ENCODE measurements around the gene CEP78.

The CEP78 gene

GRCh38 chr9:78303377-78304062 is 67.6 kb downstream of the CEP78 start:
- DNase-seq (ENCODE audit: extremely low read depth in 1 of 2, low read depth in 1 of 2), result no peak

GRCh38 chr9:78304357-78304756 is 68.5 kb downstream of the CEP78 start:
- no peak for DNase-seq (ENCODE audit: extremely low read depth in 1 of 2, low read depth in 1 of 2)

GRCh38 chr9:78306222-78307076 is 70.6 kb downstream of the CEP78 start:
- no peak for DNase-seq (ENCODE audit: extremely low read depth in 1 of 2, low read depth in 1 of 2)

GRCh38 chr9:78307360-78307759 is 71.5 kb downstream of the CEP78 start:
- no peak for DNase-seq (ENCODE audit: extremely low read depth in 1 of 2, low read depth in 1 of 2)

- no peak for DNase-seq (ENCODE audit: extremely low read depth in 1 of 2, low read depth in 1 of 2)
Observed at GRCh38 chr9:78309066-78309465, 73.2 kb downstream of the CEP78 start.

- DNase-seq (ENCODE audit: extremely low read depth in 1 of 2, low read depth in 1 of 2), result no peak
Observed at GRCh38 chr9:78311075-78311474, 75.2 kb downstream of the CEP78 start.

GRCh38 chr9:78311886-78312524 is 76.1 kb downstream of the CEP78 start:
- no peak for DNase-seq (ENCODE audit: extremely low read depth in 1 of 2, low read depth in 1 of 2)

GRCh38 chr9:78314550-78314949 is 78.7 kb downstream of the CEP78 start:
- DNase-seq (ENCODE audit: extremely low read depth in 1 of 2, low read depth in 1 of 2), result no peak

GRCh38 chr9:78314953-78315870 is 79.3 kb downstream of the CEP78 start:
- no peak for DNase-seq (ENCODE audit: extremely low read depth in 1 of 2, low read depth in 1 of 2)

- DNase-seq (ENCODE audit: extremely low read depth in 1 of 2, low read depth in 1 of 2), result no peak
Observed at GRCh38 chr9:78316166-78316892, 80.5 kb downstream of the CEP78 start.

GRCh38 chr9:78319197-78320029 is 83.5 kb downstream of the CEP78 start:
- DNase-seq (ENCODE audit: extremely low read depth in 1 of 2, low read depth in 1 of 2), result no peak

- no peak for DNase-seq (ENCODE audit: extremely low read depth in 1 of 2, low read depth in 1 of 2)
Observed at GRCh38 chr9:78320030-78320693, 84.3 kb downstream of the CEP78 start.

GRCh38 chr9:78320875-78321496 is 85.1 kb downstream of the CEP78 start:
- no peak for DNase-seq (ENCODE audit: extremely low read depth in 1 of 2, low read depth in 1 of 2)

- DNase-seq (ENCODE audit: extremely low read depth in 1 of 2, low read depth in 1 of 2), result no peak
Observed at GRCh38 chr9:78321505-78321904, 85.6 kb downstream of the CEP78 start.

- no peak for DNase-seq (ENCODE audit: extremely low read depth in 1 of 2, low read depth in 1 of 2)
Observed at GRCh38 chr9:78324068-78324650, 88.3 kb downstream of the CEP78 start.

- DNase-seq (ENCODE audit: extremely low read depth in 1 of 2, low read depth in 1 of 2), result no peak
Observed at GRCh38 chr9:78324682-78325081, 88.8 kb downstream of the CEP78 start.

GRCh38 chr9:78325343-78325742 is 89.5 kb downstream of the CEP78 start:
- DNase-seq (ENCODE audit: extremely low read depth in 1 of 2, low read depth in 1 of 2), result no peak

GRCh38 chr9:78325846-78326360 is 90.0 kb downstream of the CEP78 start:
- no peak for DNase-seq (ENCODE audit: extremely low read depth in 1 of 2, low read depth in 1 of 2)

All from activated CD8-positive, alpha-beta memory T cell treated with anti-CD3 and anti-CD28 coated beads for 1 hour (primary cell).